ENCODE measurements around the gene SMARCA1.

Gene SMARCA1

GRCh38 chrX:129529685-129530281 lies 6.5 kb upstream of the SMARCA1 start:
- Histone ChIP-seq H3K9me2 (replicated peaks; ENCODE audit: insufficient read depth, low read length) (no peaks in the 10 kb centered on the region), H3K36me3 (replicated peaks; ENCODE audit: insufficient read depth, low read length) (no peaks in the 10 kb centered on the region), H3K27ac (ENCODE audit: low read length) (no peak overlapping the region), H3K4me1 (ENCODE audit: low read length) (no peaks in the 10 kb centered on the region), H3K79me2 (ENCODE audit: low read length) (no peaks in the 10 kb centered on the region), H3K27me3 (replicated peaks; ENCODE audit: insufficient read depth, low read length) (no peaks in the 10 kb centered on the region), H3K9ac (ENCODE audit: low read length) (no peak overlapping the region), H3K4me3 (ENCODE audit: low read length) (no peak overlapping the region), H3K9me3 (replicated peaks; ENCODE audit: insufficient read depth, low read length) (no peaks in the 10 kb centered on the region), H4K20me1 (ENCODE audit: insufficient read depth, low read length) (no peaks in the 10 kb centered on the region), H3F3A (ENCODE audit: insufficient read depth, low read length) (no peaks in the 10 kb centered on the region), H3K4me2 (ENCODE audit: low read depth, low read length) (no peak overlapping the region), H2AFZ (ENCODE audit: low read length) (no peak overlapping the region)
- TF ChIP-seq CTCF (IDR thresholded peaks at IDR 0.05; ENCODE audit: low read length) (no peak), EZH2phosphoT487 (IDR thresholded peaks at IDR 0.05; ENCODE audit: low read length) (no peak)
- no peak for DNase-seq

- Histone ChIP-seq H2AFZ (ENCODE audit: low read length) (no peak overlapping the region), H3K4me2 (ENCODE audit: low read depth, low read length) (no peak overlapping the region), H4K20me1 (ENCODE audit: insufficient read depth, low read length) (no peaks in the 10 kb centered on the region), H3K9ac (ENCODE audit: low read length) (no peak overlapping the region), H3K9me2 (replicated peaks; ENCODE audit: insufficient read depth, low read length) (no peaks in the 10 kb centered on the region), H3K27me3 (replicated peaks; ENCODE audit: insufficient read depth, low read length) (no peaks in the 10 kb centered on the region), H3F3A (ENCODE audit: insufficient read depth, low read length) (no peaks in the 10 kb centered on the region), H3K79me2 (ENCODE audit: low read length) (no peaks in the 10 kb centered on the region), H3K9me3 (replicated peaks; ENCODE audit: insufficient read depth, low read length) (no peaks in the 10 kb centered on the region), H3K36me3 (replicated peaks; ENCODE audit: insufficient read depth, low read length) (no peaks in the 10 kb centered on the region), H3K4me3 (ENCODE audit: low read length) (no peak overlapping the region), H3K27ac (ENCODE audit: low read length) (no peak overlapping the region), H3K4me1 (ENCODE audit: low read length) (no peaks in the 10 kb centered on the region)
- TF ChIP-seq EZH2phosphoT487 (IDR thresholded peaks at IDR 0.05; ENCODE audit: low read length) (no peak), CTCF (IDR thresholded peaks at IDR 0.05; ENCODE audit: low read length) (no peak), EZH2 (optimal IDR thresholded peaks at IDR 0.05; ENCODE audit: low read depth, low read length) (no peak)
- no peak for DNase-seq
Observed at GRCh38 chrX:129525896-129526295, 2.6 kb upstream of the SMARCA1 start.

- Histone ChIP-seq H3K4me2 (ENCODE audit: low read depth, low read length) (no peak overlapping the region), H3K9me3 (replicated peaks; ENCODE audit: insufficient read depth, low read length) (no peaks in the 10 kb centered on the region), H3K27ac (ENCODE audit: low read length) (no peak overlapping the region), H3K9me2 (replicated peaks; ENCODE audit: insufficient read depth, low read length) (no peaks in the 10 kb centered on the region), H3K36me3 (replicated peaks; ENCODE audit: insufficient read depth, low read length) (no peaks in the 10 kb centered on the region), H3K4me3 (ENCODE audit: low read length) (no peak overlapping the region), H3K9ac (ENCODE audit: low read length) (no peak overlapping the region), H3K27me3 (replicated peaks; ENCODE audit: insufficient read depth, low read length) (no peaks in the 10 kb centered on the region), H2AFZ (ENCODE audit: low read length) (no peak overlapping the region), H3K79me2 (ENCODE audit: low read length) (no peaks in the 10 kb centered on the region), H4K20me1 (ENCODE audit: insufficient read depth, low read length) (no peaks in the 10 kb centered on the region), H3K4me1 (ENCODE audit: low read length) (no peaks in the 10 kb centered on the region), H3F3A (ENCODE audit: insufficient read depth, low read length) (no peaks in the 10 kb centered on the region)
- DNase-seq, result no peak
- TF ChIP-seq EZH2phosphoT487 (IDR thresholded peaks at IDR 0.05; ENCODE audit: low read length) (no peak), EZH2 (optimal IDR thresholded peaks at IDR 0.05; ENCODE audit: low read depth, low read length) (no peak), CTCF (IDR thresholded peaks at IDR 0.05; ENCODE audit: low read length) (no peak)
Observed at GRCh38 chrX:129525162-129525561, 1.9 kb upstream of the SMARCA1 start.

All from MM.1S (cell line).